GM21529 (cell line): Measurements from ENCODE around the gene TMEM132C.
"Not testable (repeated sequence)": the region's sequence is repeated elsewhere in the genome, so short reads cannot be mapped to it uniquely, and the experiment has no call there.

Experiments used
- ATAC-seq: cut with Tn5 transposase; IDR thresholded peaks from one replicate; pipeline ENCODE4 v1.9.1; 2021; ENCODE audit not compliant: unreplicated experiment

TMEM132C gene

DNA sequence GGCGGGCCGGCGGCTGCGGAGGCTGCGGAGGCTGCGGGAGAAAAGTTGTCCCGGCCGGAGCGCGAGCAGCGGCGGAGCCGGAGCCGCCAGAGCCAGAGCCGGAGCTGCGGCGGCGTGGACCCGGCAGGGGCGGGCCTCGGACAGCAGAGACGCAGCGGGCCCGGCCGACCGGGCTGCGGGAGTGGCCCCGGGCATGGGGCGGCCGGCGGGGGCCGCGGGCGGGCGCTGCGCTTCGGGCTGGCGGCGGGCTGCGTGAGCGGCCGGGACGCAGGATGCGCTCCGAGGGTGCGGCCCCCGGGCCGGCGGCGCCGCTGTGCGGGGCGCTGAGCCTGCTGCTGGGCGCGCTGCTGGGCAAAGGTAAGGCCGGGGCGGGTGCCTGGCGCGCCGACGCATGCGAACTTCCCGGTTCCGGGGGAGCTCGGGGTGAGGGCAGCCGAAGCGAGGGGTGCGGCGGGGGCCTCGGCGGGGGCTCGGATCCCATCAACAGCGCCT lies at the start of gene TMEM132C:
TMEM132C (plus strand) TSS at position 40 of the 492 bp plus-strand sequence; CDS start at position 273, 233 bp downstream.
- ATAC-seq: no peak

GRCh38 chr12:128224226-128224625 lies 42.7 kb upstream of the TMEM132C start:
- no peak for ATAC-seq

- ATAC-seq: no peak
Measured at GRCh38 chr12:128228581-128228980, 38.4 kb upstream of the TMEM132C start.

GRCh38 chr12:128235635-128236417 lies 31.1 kb upstream of the TMEM132C start:
- ATAC-seq: no peak

DNA sequence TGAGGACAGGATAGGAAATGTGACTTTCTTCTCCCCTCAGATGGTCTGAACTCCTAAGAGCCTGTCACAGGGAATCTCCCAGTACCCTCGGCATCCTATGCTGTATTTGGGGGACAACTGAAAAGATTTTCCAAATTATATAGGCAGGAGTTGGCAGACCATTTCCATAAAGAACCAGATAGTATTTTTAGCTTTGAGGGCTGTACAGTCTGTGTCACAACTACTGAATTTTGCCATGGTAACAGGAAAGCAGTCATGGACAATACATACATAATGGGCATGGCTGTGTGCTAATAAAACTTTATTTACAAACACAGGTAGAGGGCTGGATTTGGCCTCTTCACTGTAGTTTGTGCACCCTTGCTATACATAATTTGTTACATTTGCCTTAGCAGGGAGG lies 30.4 kb upstream of the TMEM132C start:
- ATAC-seq: no peak

GRCh38 chr12:128240745-128241144 lies 26.2 kb upstream of the TMEM132C start:
- ATAC-seq: no peak

- no peak for ATAC-seq
Measured at GRCh38 chr12:128245121-128245520, 21.8 kb upstream of the TMEM132C start.

DNA sequence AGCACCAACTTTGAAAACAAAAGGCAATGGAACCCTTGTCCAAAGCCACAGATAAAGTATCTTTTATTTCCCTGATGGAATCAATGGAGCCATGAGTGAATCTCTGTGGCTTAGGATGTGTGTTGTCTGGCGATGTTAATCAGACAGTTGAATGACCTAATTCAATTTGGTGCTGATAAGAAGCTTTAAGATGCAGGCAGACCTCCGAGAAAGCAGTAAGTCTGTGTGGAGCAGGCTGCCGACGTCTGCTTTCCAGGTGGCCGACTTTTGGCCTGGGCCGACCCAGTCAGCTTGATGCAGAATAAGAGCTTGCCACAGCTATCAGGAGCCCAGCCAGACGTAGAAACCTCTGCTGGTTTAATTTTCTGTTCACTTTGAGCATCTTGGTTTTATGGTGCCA lies 21.1 kb upstream of the TMEM132C start:
- ATAC-seq: no peak

GRCh38 chr12:128250096-128250495 lies 16.9 kb upstream of the TMEM132C start:
- no peak for ATAC-seq

GRCh38 chr12:128253829-128254228 lies 13.1 kb upstream of the TMEM132C start:
- not testable (repeated sequence) for ATAC-seq

- no peak for ATAC-seq
Measured at GRCh38 chr12:128258866-128259555, 8.0 kb upstream of the TMEM132C start.

- no peak for ATAC-seq
Measured at GRCh38 chr12:128259556-128260070, 7.4 kb upstream of the TMEM132C start.

- no peak for ATAC-seq
Measured at GRCh38 chr12:128261757-128262156, 5.2 kb upstream of the TMEM132C start.

GRCh38 chr12:128265566-128265965 lies 1.4 kb upstream of the TMEM132C start:
- ATAC-seq: no peak

DNA sequence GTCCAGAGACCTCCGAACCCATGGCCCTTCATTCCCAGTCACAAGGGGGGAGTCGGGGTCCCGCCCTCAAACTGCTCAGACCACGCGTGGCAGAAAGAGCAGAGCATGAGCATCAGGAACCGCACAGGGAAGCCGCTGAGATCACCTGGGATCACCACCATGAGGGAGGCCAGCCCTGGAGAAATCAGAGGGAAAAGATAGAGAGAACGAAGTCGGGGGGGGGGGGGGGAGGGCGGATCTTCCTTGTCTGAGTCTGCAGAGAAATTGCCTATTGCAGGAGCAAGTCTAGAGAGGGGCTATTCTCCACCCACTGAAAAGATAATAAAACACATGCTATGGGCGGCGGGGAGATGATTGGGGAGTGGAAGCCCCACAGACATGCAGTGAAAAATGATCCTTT lies 884 bp upstream of the TMEM132C start:
- ATAC-seq: no peak

- no peak for ATAC-seq
Measured at GRCh38 chr12:128266541-128267130, 334 bp upstream of the TMEM132C start.

DNA sequence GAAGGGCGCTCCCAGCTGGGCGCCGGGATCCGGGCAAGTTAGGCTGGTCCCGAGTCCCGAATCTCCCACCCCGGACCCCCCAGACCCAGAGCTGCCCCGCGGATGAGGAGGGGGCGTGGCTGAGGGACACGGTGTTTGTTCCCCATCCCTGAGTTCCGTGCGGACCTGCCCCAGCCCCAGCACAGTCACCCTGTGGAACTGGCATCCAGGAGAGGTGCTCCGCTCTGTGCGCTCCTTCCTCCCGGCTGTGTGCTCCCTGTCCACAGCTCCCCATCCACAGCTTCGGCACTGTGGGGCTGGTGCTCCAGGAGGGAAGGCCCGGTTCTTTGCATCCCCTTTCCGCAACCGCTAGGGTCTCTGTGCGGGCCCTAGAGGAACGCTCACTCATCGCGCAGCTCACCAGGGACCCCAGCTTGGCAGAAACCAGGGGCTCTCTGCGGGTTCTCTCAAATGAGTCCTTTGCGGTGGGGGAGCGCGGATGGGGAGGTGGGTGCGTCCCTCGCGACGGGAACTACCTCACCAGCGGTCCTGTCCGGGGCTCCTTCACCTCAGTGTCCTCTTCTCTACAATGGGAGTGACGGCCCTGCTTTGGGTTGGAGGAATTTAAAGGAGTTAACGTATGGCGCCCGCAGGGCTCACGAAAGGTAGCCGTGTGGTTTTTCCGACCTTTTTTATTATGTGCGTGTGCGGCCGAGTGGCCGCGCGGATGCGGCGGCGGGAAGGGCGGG lies 845 bp downstream of the TMEM132C start:
- ATAC-seq: no peak

- ATAC-seq: no peak
Measured at GRCh38 chr12:128268379-128268995, 1.5 kb downstream of the TMEM132C start.

DNA sequence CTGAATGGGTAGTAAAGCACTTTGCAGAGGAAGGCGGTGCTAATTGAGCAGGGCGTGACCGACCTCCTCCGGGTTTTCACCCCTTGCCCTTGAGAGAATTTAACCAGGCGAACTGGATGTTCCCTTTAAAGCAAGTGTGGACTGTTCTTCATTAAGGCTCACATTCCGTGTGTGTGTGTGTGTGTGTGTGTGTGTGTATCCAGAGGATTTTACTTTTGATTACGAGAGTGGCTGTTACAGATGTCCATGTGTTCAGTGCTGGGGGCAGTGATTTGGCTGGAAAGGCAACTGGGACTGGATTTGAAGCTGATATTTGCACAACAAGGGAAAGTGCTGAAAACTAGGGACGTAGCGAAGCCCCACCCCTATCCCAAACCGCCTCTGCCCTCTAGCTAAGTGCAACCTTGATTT lies 2.2 kb downstream of the TMEM132C start:
- no peak for ATAC-seq

DNA sequence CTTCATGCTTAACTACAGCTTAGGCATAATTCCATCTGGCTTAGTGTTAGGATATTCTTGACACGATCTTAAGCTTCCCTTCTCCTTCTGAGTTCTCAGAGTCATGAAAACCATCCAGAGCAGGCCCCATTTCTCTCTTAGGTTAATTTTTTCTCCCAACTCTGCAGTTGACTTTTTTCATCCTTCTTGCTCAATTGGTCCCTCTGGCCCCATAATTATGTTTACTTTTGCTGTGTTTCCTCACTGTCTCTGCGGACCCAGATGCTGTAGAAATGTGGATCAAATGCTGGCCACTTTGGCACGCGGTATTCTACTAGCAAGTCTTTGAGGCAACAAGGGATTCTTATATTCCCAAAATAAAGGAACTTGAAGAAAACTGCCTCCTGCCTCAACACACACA lies 9.5 kb downstream of the TMEM132C start:
- ATAC-seq: no peak
